IgD-negative memory B cell (primary cell): ENCODE data around the gene ESYT2. TPM values are rescaled to one million over a fixed set of nuclear protein-coding genes. Genes with fewer than 3 reads are reported as not detected.
A peak's percentile ranks its signal among the peaks of the same experiment; 100 is the strongest.

Source experiments
- H3K27ac Mint-ChIP-seq, 3 donors: one replicate each; pipeline ENCODE4 v1.8.0; 2020 to 2022; ENCODE audit warnings: mild to moderate bottlenecking in 3 of 3, mixed read lengths in 3 of 3, moderate library complexity in 1 of 3
- H3K27me3 Mint-ChIP-seq: one replicate; pipeline ENCODE4 v1.8.0; 2021; ENCODE audit warnings: mixed read lengths
- H3K36me3 Mint-ChIP-seq: one replicate; pipeline ENCODE4 v1.8.0; 2020; ENCODE audit warnings: mild to moderate bottlenecking, mixed read lengths
- H3K4me1 Mint-ChIP-seq, 3 donors: one replicate each; pipeline ENCODE4 v1.8.0; 2020 to 2022; ENCODE audit warnings: mixed read lengths in 3 of 3, mild to moderate bottlenecking in 1 of 3
- H3K4me3 Mint-ChIP-seq, 4 donors: one replicate each; pipeline ENCODE4 v1.8.0; 2020 to 2022; ENCODE audit warnings: mild to moderate bottlenecking in 4 of 4, mixed read lengths in 4 of 4, moderate library complexity in 3 of 4
- H3K9me3 Mint-ChIP-seq, 3 donors: one replicate each; pipeline ENCODE4 v1.8.0; 2020 to 2021; ENCODE audit warnings: mixed read lengths in 3 of 3, mild to moderate bottlenecking in 1 of 3
- polyA plus RNA-seq: library from polyadenylated mRNA; unstranded; fragments of 300-500 nt; fragmentation: Illumina TruSeq; gene quantifications from one replicate; pipeline ENCODE4 v1.2.3, GENCODE V29; 2021

The ESYT2 gene
- polyA plus RNA-seq, 1 donor from 2014 or later: 13.2 TPM

- H3K9me3 Mint-ChIP-seq: no peaks in the 10 kb centered on the region
- H3K4me3 Mint-ChIP-seq: no peak overlapping the region
- peaks cover 0 to 2% (median 0%) of the 10 kb centered on the region in 3 donors for H3K4me1 Mint-ChIP-seq
- no peaks in the 10 kb centered on the region for H3K27me3 Mint-ChIP-seq
- H3K27ac Mint-ChIP-seq: no peak overlapping the region
- peaks cover 18% of the 10 kb centered on the region for H3K36me3 Mint-ChIP-seq
These were observed 84.1 kb downstream of the ESYT2 start for GRCh38 chr7:158745057-158745715.

DNA sequence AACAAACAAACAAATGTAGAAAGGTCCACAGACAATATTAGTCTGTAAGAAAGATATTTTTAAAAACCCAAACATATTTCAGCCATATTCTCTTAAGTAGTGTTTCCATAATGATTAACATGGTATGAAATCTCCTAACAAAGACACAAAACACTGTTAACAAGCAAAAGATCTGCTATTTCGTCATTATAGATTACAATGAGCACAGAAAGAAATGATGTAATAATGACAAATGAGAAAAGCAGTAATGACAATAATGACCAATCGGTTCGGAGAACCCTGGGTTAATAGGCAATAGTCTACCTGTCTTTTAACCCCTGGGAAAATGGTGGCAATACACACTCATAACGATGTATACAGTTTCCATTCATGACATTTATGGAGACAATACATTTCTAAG lies 85.2 kb downstream of the ESYT2 start:
- peaks cover 19% of the 10 kb centered on the region for H3K36me3 Mint-ChIP-seq
- no peaks in the 10 kb centered on the region for H3K27me3 Mint-ChIP-seq
- H3K27ac Mint-ChIP-seq: no peak overlapping the region
- no peaks in the 10 kb centered on the region for H3K9me3 Mint-ChIP-seq
- no peak overlapping the region for H3K4me3 Mint-ChIP-seq
- peaks cover 0 to 2% (median 0%) of the 10 kb centered on the region in 3 donors for H3K4me1 Mint-ChIP-seq

- Mint-ChIP-seq H3K36me3 (peaks cover 24% of the 10 kb centered on the region), H3K4me1 (peaks cover 0 to 2% (median 0%) of the 10 kb centered on the region in 3 donors), H3K27me3 (no peaks in the 10 kb centered on the region), H3K27ac (peak overlapping the region in 1 of 3 donors; percentile 21), H3K9me3 (no peaks in the 10 kb centered on the region), H3K4me3 (no peak overlapping the region)
These were observed 86.1 kb downstream of the ESYT2 start for GRCh38 chr7:158743219-158743618.

GRCh38 chr7:158742065-158742821 lies 87.1 kb downstream of the ESYT2 start:
- H3K9me3 Mint-ChIP-seq: no peaks in the 10 kb centered on the region
- no peak overlapping the region for H3K4me3 Mint-ChIP-seq
- H3K27ac Mint-ChIP-seq: no peak overlapping the region
- peaks cover 24% of the 10 kb centered on the region for H3K36me3 Mint-ChIP-seq
- H3K4me1 Mint-ChIP-seq: peaks cover 0 to 2% (median 0%) of the 10 kb centered on the region in 3 donors
- no peaks in the 10 kb centered on the region for H3K27me3 Mint-ChIP-seq

- peaks cover 19% of the 10 kb centered on the region for H3K36me3 Mint-ChIP-seq
- no peaks in the 10 kb centered on the region for H3K9me3 Mint-ChIP-seq
- no peak overlapping the region for H3K4me3 Mint-ChIP-seq
- no peaks in the 10 kb centered on the region for H3K27me3 Mint-ChIP-seq
- no peak overlapping the region for H3K27ac Mint-ChIP-seq
- H3K4me1 Mint-ChIP-seq: no peaks in the 10 kb centered on the region
These were observed 88.0 kb downstream of the ESYT2 start for GRCh38 chr7:158741294-158741666.

DNA sequence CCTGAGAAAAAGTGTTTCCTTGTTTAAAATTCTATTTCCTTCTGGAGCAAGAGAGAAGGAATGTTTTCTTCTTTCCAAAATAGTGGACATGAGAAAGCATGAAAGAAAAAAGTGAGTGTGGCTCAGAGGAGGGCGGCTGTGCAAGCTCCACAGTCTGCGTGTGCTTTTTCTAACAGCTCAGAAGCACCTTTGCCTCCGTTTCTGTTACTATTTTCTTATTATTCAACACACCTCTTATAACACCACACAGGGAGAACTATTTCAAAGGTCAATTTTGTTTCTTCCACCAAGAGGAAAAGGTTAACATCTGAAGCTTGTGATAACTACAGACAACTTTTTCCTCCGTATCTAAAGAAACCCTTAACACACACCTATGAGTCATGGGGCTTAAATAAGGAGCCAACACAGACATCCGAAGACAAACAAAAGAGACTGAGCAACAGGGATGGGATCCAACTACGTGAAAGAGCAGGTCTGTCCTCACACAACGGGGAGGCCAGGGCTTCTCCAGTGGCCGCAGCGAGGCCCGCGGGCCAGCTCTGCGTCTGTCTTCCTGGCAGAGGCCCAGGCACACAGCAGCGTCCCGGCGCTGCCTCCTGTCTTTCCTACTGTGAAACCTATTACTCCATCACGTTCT lies 88.5 kb downstream of the ESYT2 start:
- Mint-ChIP-seq H3K36me3 (peaks cover 18% of the 10 kb centered on the region), H3K4me3 (no peak overlapping the region), H3K27me3 (no peaks in the 10 kb centered on the region), H3K4me1 (no peaks in the 10 kb centered on the region), H3K27ac (no peak overlapping the region), H3K9me3 (no peaks in the 10 kb centered on the region)

- H3K36me3 Mint-ChIP-seq: peaks cover 17% of the 10 kb centered on the region
- H3K9me3 Mint-ChIP-seq: no peaks in the 10 kb centered on the region
- H3K27ac Mint-ChIP-seq: no peak overlapping the region
- no peaks in the 10 kb centered on the region for H3K27me3 Mint-ChIP-seq
- H3K4me3 Mint-ChIP-seq: no peak overlapping the region
- no peaks in the 10 kb centered on the region for H3K4me1 Mint-ChIP-seq
These were observed 89.2 kb downstream of the ESYT2 start for GRCh38 chr7:158740013-158740656.

GRCh38 chr7:158738841-158739240 lies 90.5 kb downstream of the ESYT2 start:
- Mint-ChIP-seq H3K36me3 (peaks cover 17% of the 10 kb centered on the region), H3K4me3 (no peak overlapping the region), H3K27ac (no peak overlapping the region), H3K9me3 (no peaks in the 10 kb centered on the region), H3K27me3 (no peaks in the 10 kb centered on the region), H3K4me1 (no peaks in the 10 kb centered on the region)

- H3K27ac Mint-ChIP-seq: no peak overlapping the region
- no peaks in the 10 kb centered on the region for H3K4me1 Mint-ChIP-seq
- peaks cover 15% of the 10 kb centered on the region for H3K36me3 Mint-ChIP-seq
- no peaks in the 10 kb centered on the region for H3K9me3 Mint-ChIP-seq
- H3K4me3 Mint-ChIP-seq: no peak overlapping the region
- H3K27me3 Mint-ChIP-seq: no peaks in the 10 kb centered on the region
These were observed 92.1 kb downstream of the ESYT2 start for GRCh38 chr7:158737064-158737695.

DNA sequence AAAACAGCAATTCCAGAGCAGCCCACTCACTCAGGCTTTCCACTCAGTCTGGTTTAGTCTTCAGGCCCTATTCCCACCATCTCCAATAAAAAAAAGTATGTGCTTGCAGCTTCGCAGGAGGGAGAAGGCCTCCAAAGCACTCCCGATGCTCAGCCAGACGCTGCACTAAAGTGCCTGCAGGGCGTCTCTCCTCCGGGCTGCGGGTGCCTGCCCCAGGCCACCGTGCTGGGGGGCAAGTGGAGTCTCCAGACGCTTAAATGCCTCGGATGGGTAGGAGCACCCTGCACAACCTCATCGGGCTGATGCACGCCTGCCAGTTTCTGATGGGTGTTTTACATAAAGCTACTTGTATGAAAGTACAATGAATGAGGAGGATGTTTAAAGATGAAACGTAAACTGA lies 93.4 kb downstream of the ESYT2 start:
- no peaks in the 10 kb centered on the region for H3K4me1 Mint-ChIP-seq
- no peak overlapping the region for H3K4me3 Mint-ChIP-seq
- no peaks in the 10 kb centered on the region for H3K27me3 Mint-ChIP-seq
- H3K36me3 Mint-ChIP-seq: peaks cover 15% of the 10 kb centered on the region
- peak overlapping the region in 1 of 3 donors; percentile 13 for H3K27ac Mint-ChIP-seq
- H3K9me3 Mint-ChIP-seq: no peaks in the 10 kb centered on the region

DNA sequence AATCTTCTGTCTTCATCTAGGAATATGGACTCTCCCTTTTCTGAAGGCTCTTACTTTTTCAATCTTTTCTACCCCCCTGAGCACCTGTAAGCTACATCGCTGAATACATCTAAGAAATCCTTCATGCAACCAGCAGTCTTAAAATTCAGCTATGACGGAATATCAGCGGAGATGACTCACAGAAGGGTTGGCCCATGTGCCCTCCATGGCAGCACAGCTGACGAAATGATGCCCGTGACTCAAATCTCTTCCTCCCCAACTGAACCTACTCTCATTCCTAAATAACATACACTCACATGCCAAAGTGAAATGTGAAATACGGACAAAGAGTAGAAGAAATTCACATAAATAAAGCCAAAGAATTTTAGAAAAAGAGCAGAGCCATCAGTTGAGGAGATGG lies 94.4 kb downstream of the ESYT2 start:
- H3K4me1 Mint-ChIP-seq: peaks cover 0 to 3% (median 0%) of the 10 kb centered on the region in 3 donors
- H3K27me3 Mint-ChIP-seq: no peaks in the 10 kb centered on the region
- H3K9me3 Mint-ChIP-seq: no peaks in the 10 kb centered on the region
- peaks cover 10% of the 10 kb centered on the region for H3K36me3 Mint-ChIP-seq
- peak overlapping the region in 1 of 3 donors; percentile 68 for H3K27ac Mint-ChIP-seq
- no peak overlapping the region for H3K4me3 Mint-ChIP-seq

GRCh38 chr7:158733775-158734494 lies 95.4 kb downstream of the ESYT2 start:
- Mint-ChIP-seq H3K9me3 (no peaks in the 10 kb centered on the region), H3K36me3 (peaks cover 11% of the 10 kb centered on the region), H3K27me3 (no peaks in the 10 kb centered on the region), H3K4me1 (peaks cover 0 to 3% (median 0%) of the 10 kb centered on the region in 3 donors), H3K27ac (no peak overlapping the region), H3K4me3 (no peak overlapping the region)

- Mint-ChIP-seq H3K27ac (no peak overlapping the region), H3K27me3 (no peaks in the 10 kb centered on the region), H3K4me3 (no peak overlapping the region), H3K36me3 (peaks cover 7% of the 10 kb centered on the region), H3K4me1 (peaks cover 0 to 3% (median 0%) of the 10 kb centered on the region in 3 donors), H3K9me3 (no peaks in the 10 kb centered on the region)
These were observed 96.1 kb downstream of the ESYT2 start for GRCh38 chr7:158733220-158733519.

GRCh38 chr7:158732494-158733219 lies 96.7 kb downstream of the ESYT2 start:
- Mint-ChIP-seq H3K36me3 (peaks cover 7% of the 10 kb centered on the region), H3K4me1 (peaks cover 0 to 3% (median 0%) of the 10 kb centered on the region in 3 donors), H3K4me3 (no peak overlapping the region), H3K27me3 (no peaks in the 10 kb centered on the region), H3K9me3 (no peaks in the 10 kb centered on the region), H3K27ac (no peak overlapping the region)
